ENCODE data around the gene KIFC3.

DNA sequence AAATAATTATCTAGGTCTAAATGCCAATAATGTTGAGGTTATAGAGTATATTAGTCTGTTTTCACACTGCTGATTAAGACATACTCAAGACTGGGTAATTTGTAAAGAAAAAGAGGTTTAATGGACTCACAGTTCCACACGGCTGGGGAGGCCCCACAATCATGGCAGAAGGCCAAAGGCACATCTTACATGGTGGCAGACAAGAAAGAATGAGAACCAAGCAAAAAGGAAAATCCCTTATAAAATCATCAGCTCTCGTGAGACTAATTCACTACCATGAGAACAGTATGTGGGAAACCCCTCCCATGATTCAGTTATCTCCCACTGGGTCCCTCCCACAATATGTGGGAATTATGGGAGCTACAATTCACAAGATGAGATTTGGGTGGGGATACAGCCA is 69.6 kb downstream of the KIFC3 start:
- TF ChIP-seq, protein P1, sequence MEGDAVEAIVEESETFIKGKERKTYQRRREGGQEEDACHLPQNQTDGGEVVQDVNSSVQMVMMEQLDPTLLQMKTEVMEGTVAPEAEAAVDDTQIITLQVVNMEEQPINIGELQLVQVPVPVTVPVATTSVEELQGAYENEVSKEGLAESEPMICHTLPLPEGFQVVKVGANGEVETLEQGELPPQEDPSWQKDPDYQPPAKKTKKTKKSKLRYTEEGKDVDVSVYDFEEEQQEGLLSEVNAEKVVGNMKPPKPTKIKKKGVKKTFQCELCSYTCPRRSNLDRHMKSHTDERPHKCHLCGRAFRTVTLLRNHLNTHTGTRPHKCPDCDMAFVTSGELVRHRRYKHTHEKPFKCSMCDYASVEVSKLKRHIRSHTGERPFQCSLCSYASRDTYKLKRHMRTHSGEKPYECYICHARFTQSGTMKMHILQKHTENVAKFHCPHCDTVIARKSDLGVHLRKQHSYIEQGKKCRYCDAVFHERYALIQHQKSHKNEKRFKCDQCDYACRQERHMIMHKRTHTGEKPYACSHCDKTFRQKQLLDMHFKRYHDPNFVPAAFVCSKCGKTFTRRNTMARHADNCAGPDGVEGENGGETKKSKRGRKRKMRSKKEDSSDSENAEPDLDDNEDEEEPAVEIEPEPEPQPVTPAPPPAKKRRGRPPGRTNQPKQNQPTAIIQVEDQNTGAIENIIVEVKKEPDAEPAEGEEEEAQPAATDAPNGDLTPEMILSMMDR (conservative IDR thresholded peaks at IDR 0.05; ENCODE audit: low read depth, low read length) = no peak
- no peak for TF ChIP-seq EZH2 (IDR thresholded peaks at IDR 0.05; ENCODE audit: low read length, unreplicated experiment)

All from PC-3 (cell line).